ENCODE results near the gene NACC1. TPM values are rescaled to one million over a fixed set of nuclear protein-coding genes. Genes with fewer than 3 reads are reported as not detected.

The NACC1 gene
- total and polyA plus RNA-seq, 2 of the 8 experiments (the other 6 are each of a cell fraction or from before 2014, with no cell fraction given) = 234 to 301 TPM

DNA sequence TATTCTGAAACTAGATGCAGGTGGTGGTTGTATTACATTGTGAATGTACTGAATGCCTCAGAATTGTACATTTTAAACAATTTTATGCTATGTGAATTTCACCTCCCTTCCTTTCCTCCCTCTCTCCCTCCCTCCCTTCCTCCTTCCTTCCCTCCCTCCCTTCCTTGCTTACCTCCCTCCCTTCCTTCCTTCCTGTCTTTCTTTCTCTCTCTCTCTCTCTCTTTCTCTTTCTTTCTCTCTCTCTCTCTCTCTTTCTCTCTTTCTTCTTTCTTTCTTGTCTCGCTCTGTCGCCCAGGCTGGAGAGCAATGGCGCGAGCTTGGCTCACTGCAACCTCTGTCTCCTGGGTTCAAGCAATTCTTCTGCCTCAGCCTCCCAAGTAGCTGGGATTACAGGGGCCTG, 69.4 kb downstream of the NACC1 start:
- Histone ChIP-seq H3K9ac (replicated peaks in 1 of 4; ENCODE audit: extremely low read depth in 1 of 4, low read depth in 3 of 4, low read length in 3 of 4) (no peak overlapping the region), H2BK15ac (ENCODE audit: low read length) (no peak overlapping the region), H3K79me1 (ENCODE audit: low read depth, low read length) (no peaks in the 10 kb centered on the region), H2BK12ac (ENCODE audit: low read depth, low read length) (no peak overlapping the region), H3K14ac (ENCODE audit: insufficient read length) (no peak overlapping the region), H4K5ac (ENCODE audit: insufficient read length, low read depth, low read length) (no peak overlapping the region), H3K4me1 (replicated peaks in 1 of 4; ENCODE audit: control insufficient read depth in 3 of 4, insufficient read depth in 4 of 4, low read length in 3 of 4) (no peaks in the 10 kb centered on the region; a peak in 2 of 7 replicates), H3K23me2 (ENCODE audit: low read depth, low read length) (no peaks in the 10 kb centered on the region), H3K18ac (ENCODE audit: extremely low read depth, low read length) (no peak overlapping the region), H3K9me3 (ENCODE audit: insufficient read depth in 2 of 2, low read depth in 1 of 2, low read length in 1 of 2) (no peaks in the 10 kb centered on the region; a peak in 1 of 4 replicates), H3K4me3 (ENCODE audit: extremely low read depth in 1 of 4, insufficient read depth in 2 of 4, low read depth in 3 of 4, low read length in 4 of 4) (no peak overlapping the region), H2BK5ac (ENCODE audit: low read depth, low read length) (no peak overlapping the region), H3K56ac (replicated peaks; ENCODE audit: insufficient read length, low read depth, low read length) (no peak overlapping the region), H3K27ac (ENCODE audit: low read depth, low read length) (no peak overlapping the region), H3K23ac (ENCODE audit: insufficient read length) (no peak overlapping the region), H2BK20ac (ENCODE audit: low read length) (no peak overlapping the region), H3K4ac (replicated peaks; ENCODE audit: insufficient read length, low read depth, low read length) (no peak overlapping the region), H2AFZ (ENCODE audit: low read length) (no peak overlapping the region), H3K4me2 (ENCODE audit: insufficient read depth in 1 of 2, low read depth in 2 of 2, low read length in 2 of 2) (no peak overlapping the region), H4K20me1 (replicated peaks in 1 of 2; ENCODE audit: control insufficient read depth in 1 of 2, insufficient read depth in 2 of 2, low read length in 2 of 2) (no peaks in the 10 kb centered on the region), H3K79me2 (ENCODE audit: control insufficient read depth in 1 of 2, insufficient read depth in 2 of 2, low read length in 2 of 2) (no peaks in the 10 kb centered on the region), H3K27me3 (replicated peaks in 1 of 4; ENCODE audit: control insufficient read depth in 3 of 4, extremely low read depth in 1 of 4, insufficient read depth in 3 of 4, low read length in 3 of 4) (no peaks in the 10 kb centered on the region), H2BK120ac (replicated peaks; ENCODE audit: low read depth, low read length) (no peak overlapping the region), H4K91ac (replicated peaks; ENCODE audit: insufficient read length, low read length) (no peak overlapping the region), H3K36me3 (ENCODE audit: control insufficient read depth in 2 of 4, insufficient read depth in 4 of 4, low read length in 3 of 4) (no peaks in the 10 kb centered on the region), H2AK5ac (ENCODE audit: low read depth, low read length) (no peak overlapping the region), H4K8ac (ENCODE audit: extremely low read depth, insufficient read depth, low read length) (no peak overlapping the region)
- POLR2A ChIA-PET (ENCODE audit: partially characterized antibody) = interaction anchor here (0.8 to 4.3 kb wide), 6 partner anchors 11 to 34 kb away, joined by 3 to 48 read pairs (median 8); no protein-coding TSS in a partner anchor
- FAIRE-seq (no peak), DNase-seq (ENCODE audit: low read depth in 1 of 2, low spot score in 2 of 2) (no peak)
- TF ChIP-seq NANOG (IDR thresholded peaks at IDR 0.05; ENCODE audit: insufficient read depth, low read depth, low read length, poor library complexity, severe bottlenecking) = no peak
- WGBS, 2 experiments (ENCODE audit: extremely low coverage in 1 of 2, insufficient coverage in 1 of 2, insufficient read length in 1 of 2, insufficient replicate concordance in 2 of 2, low coverage in 1 of 2, low lambda C conversion rate in 2 of 2, missing lambda C conversion rate in 1 of 2) = 92% methylated on average over 4 of the region's 4 CpGs; no CpG with 5 or more reads in 1 of the 2 experiments
- CTCF ChIA-PET (ENCODE audit: partially characterized antibody) = interaction anchor here (0.6 to 2.9 kb wide), 6 partner anchors 8 to 340 kb away, joined by 3 to 26 read pairs (median 4); no protein-coding TSS in a partner anchor

Data from H1 (cell line).